ENCODE measurements around the gene NFKBIZ. TPM values are rescaled to one million over a fixed set of nuclear protein-coding genes. Genes with fewer than 3 reads are reported as not detected.
A peak's percentile ranks its signal among the peaks of the same experiment; 100 is the strongest.

The NFKBIZ gene
- 10 to 100 TPM; 76.5 to 81.3 TPM for total RNA-seq

GRCh38 chr3:101848754-101849713 is at the start of gene NFKBIZ:
NFKBIZ (plus strand) TSS chr3:101849514; CDS start chr3:101849629, 115 bp downstream.
- CTCF ChIA-PET, result interaction anchor here (1.0 to 1.9 kb wide), 12 partner anchors 10 to 380 kb away, joined by 3 to 17 read pairs (median 5); partner anchors contain the start of gene CEP97
- peak within 1 kb of the TSS; percentile 100 for H3K27ac Mint-ChIP-seq

GRCh38 chr3:101801174-101801573 is 48.1 kb upstream of the NFKBIZ start:
- POLR2A ChIA-PET, result no interaction called here
- Mint-ChIP-seq H3K36me3 (ENCODE audit: low read depth) (peaks cover 47% of the 10 kb centered on the region), H3K27ac (no peak overlapping the region), H3K4me1 (peaks cover 12% of the 10 kb centered on the region), H3K9me3 (no peaks in the 10 kb centered on the region), H3K4me3 (no peak overlapping the region), H3K27me3 (no peaks in the 10 kb centered on the region)
- no peak for DNase-seq
- CTCF ChIA-PET, result interaction anchor here (2.1 to 12.8 kb wide), 3 partner anchors 22 to 429 kb away, joined by 10 to 136 read pairs (median 25); partner anchors contain the start of gene NXPE3

More at GRCh38 chr3:101848754-101849713, at the start of gene NFKBIZ:
- no peaks in the 10 kb centered on the region for H3K27me3 Mint-ChIP-seq
- H3K9me3 Mint-ChIP-seq, result no peaks in the 10 kb centered on the region
- POLR2A ChIA-PET, result interaction anchor here (0.8 to 13.1 kb wide), 42 partner anchors 8 to 1139 kb away, joined by 3 to 374 read pairs (median 6); partner anchors contain the start of genes CEP97, NXPE3, PCNP and RPL24
- DNase-seq, result peak; percentile 95
- peak within 1 kb of the TSS; percentile 98 for H3K4me3 Mint-ChIP-seq
- H3K36me3 Mint-ChIP-seq (ENCODE audit: low read depth), result peaks cover 57% of the 10 kb centered on the region
- H3K4me1 Mint-ChIP-seq, result peaks cover 44% of the 10 kb centered on the region

GRCh38 chr3:101802179-101802578 is 47.1 kb upstream of the NFKBIZ start:
- H3K27ac Mint-ChIP-seq, result no peak overlapping the region
- H3K27me3 Mint-ChIP-seq, result no peaks in the 10 kb centered on the region
- POLR2A ChIA-PET, result interaction anchor here (0.6 to 2.0 kb wide), 2 partner anchors 136 to 423 kb away, joined by 3 to 5 read pairs; no protein-coding TSS in a partner anchor
- H3K36me3 Mint-ChIP-seq (ENCODE audit: low read depth), result peaks cover 39% of the 10 kb centered on the region
- peaks cover 8% of the 10 kb centered on the region for H3K4me1 Mint-ChIP-seq
- CTCF ChIA-PET, result interaction anchor here (0.8 to 12.8 kb wide), 20 partner anchors 8 to 734 kb away, joined by 3 to 136 read pairs (median 6); partner anchors contain the start of genes NFKBIZ, NXPE3 and RPL24
- no peak for DNase-seq
- no peaks in the 10 kb centered on the region for H3K9me3 Mint-ChIP-seq
- H3K4me3 Mint-ChIP-seq, result no peak overlapping the region

GRCh38 chr3:101803173-101803782 is 46.0 kb upstream of the NFKBIZ start:
- POLR2A ChIA-PET, result interaction anchor here (2.0 kb wide), 1 partner anchor 422 kb away, joined by 5 read pairs; no protein-coding TSS in a partner anchor
- H3K27ac Mint-ChIP-seq, result peak overlapping the region; percentile 15
- CTCF ChIA-PET, result interaction anchor here (0.6 to 12.8 kb wide), 29 partner anchors 9 to 733 kb away, joined by 3 to 136 read pairs (median 5); partner anchors contain the start of genes NFKBIZ, NXPE3 and RPL24

GRCh38 chr3:101803939-101804338 is 45.4 kb upstream of the NFKBIZ start:
- CTCF ChIA-PET, result interaction anchor here (1.2 to 12.8 kb wide), 7 partner anchors 8 to 426 kb away, joined by 3 to 215 read pairs (median 20); no protein-coding TSS in a partner anchor

More at GRCh38 chr3:101803173-101803782, 46.0 kb upstream of the NFKBIZ start:
- peak; percentile 55 for DNase-seq
- peaks cover 16% of the 10 kb centered on the region for H3K4me1 Mint-ChIP-seq
- no peaks in the 10 kb centered on the region for H3K27me3 Mint-ChIP-seq
- H3K36me3 Mint-ChIP-seq (ENCODE audit: low read depth), result peaks cover 39% of the 10 kb centered on the region
- H3K4me3 Mint-ChIP-seq, result no peak overlapping the region
- H3K9me3 Mint-ChIP-seq, result no peaks in the 10 kb centered on the region

GRCh38 chr3:101806491-101806890 is 42.8 kb upstream of the NFKBIZ start:
- no peak for DNase-seq
- POLR2A ChIA-PET, result no interaction called here
- H3K36me3 Mint-ChIP-seq (ENCODE audit: low read depth), result peaks cover 35% of the 10 kb centered on the region
- no peaks in the 10 kb centered on the region for H3K27me3 Mint-ChIP-seq
- peaks cover 44% of the 10 kb centered on the region for H3K4me1 Mint-ChIP-seq
- H3K4me3 Mint-ChIP-seq, result no peak overlapping the region
- CTCF ChIA-PET, result interaction anchor here (0.5 to 12.8 kb wide), 8 partner anchors 8 to 471 kb away, joined by 3 to 215 read pairs (median 4); no protein-coding TSS in a partner anchor
- H3K9me3 Mint-ChIP-seq, result no peaks in the 10 kb centered on the region
- no peak overlapping the region for H3K27ac Mint-ChIP-seq

More at GRCh38 chr3:101803939-101804338, 45.4 kb upstream of the NFKBIZ start:
- Mint-ChIP-seq H3K27me3 (no peaks in the 10 kb centered on the region), H3K4me3 (no peak overlapping the region), H3K27ac (no peak overlapping the region), H3K9me3 (no peaks in the 10 kb centered on the region), H3K36me3 (ENCODE audit: low read depth) (peaks cover 40% of the 10 kb centered on the region), H3K4me1 (peaks cover 21% of the 10 kb centered on the region)
- POLR2A ChIA-PET, result interaction anchor here (1.0 to 2.0 kb wide), 2 partner anchors 46 to 421 kb away, joined by 4 to 5 read pairs; partner anchors contain the start of gene NFKBIZ
- no peak for DNase-seq

GRCh38 chr3:101807888-101808287 is 41.4 kb upstream of the NFKBIZ start:
- ChIA-PET CTCF (interaction anchor here (1.4 to 12.8 kb wide), 5 partner anchors 9 to 728 kb away, joined by 3 to 215 read pairs (median 7); no protein-coding TSS in a partner anchor), POLR2A (interaction anchor here (1.1 to 5.3 kb wide), 3 partner anchors 15 to 417 kb away, joined by 3 to 18 read pairs (median 3); no protein-coding TSS in a partner anchor)
- Mint-ChIP-seq H3K36me3 (ENCODE audit: low read depth) (peaks cover 29% of the 10 kb centered on the region), H3K4me3 (no peak overlapping the region), H3K27ac (no peak overlapping the region), H3K9me3 (no peaks in the 10 kb centered on the region), H3K27me3 (no peaks in the 10 kb centered on the region), H3K4me1 (peaks cover 52% of the 10 kb centered on the region)
- no peak for DNase-seq

- Mint-ChIP-seq H3K27me3 (no peaks in the 10 kb centered on the region), H3K4me3 (no peak overlapping the region), H3K27ac (no peak overlapping the region), H3K9me3 (no peaks in the 10 kb centered on the region), H3K36me3 (ENCODE audit: low read depth) (peaks cover 16% of the 10 kb centered on the region), H3K4me1 (peaks cover 59% of the 10 kb centered on the region)
- ChIA-PET CTCF (interaction anchor here (0.9 to 12.8 kb wide), 5 partner anchors 13 to 421 kb away, joined by 3 to 215 read pairs (median 6); no protein-coding TSS in a partner anchor), POLR2A (interaction anchor here (0.9 to 5.3 kb wide), 4 partner anchors 13 to 416 kb away, joined by 4 to 25 read pairs (median 11); partner anchors contain the start of gene NFKBIZ)
- DNase-seq, result no peak
Measured at GRCh38 chr3:101809178-101810021, 39.9 kb upstream of the NFKBIZ start.

GRCh38 chr3:101810022-101810418 is 39.3 kb upstream of the NFKBIZ start:
- H3K36me3 Mint-ChIP-seq (ENCODE audit: low read depth), result peaks cover 12% of the 10 kb centered on the region
- H3K27ac Mint-ChIP-seq, result no peak overlapping the region
- no peaks in the 10 kb centered on the region for H3K27me3 Mint-ChIP-seq
- no peak overlapping the region for H3K4me3 Mint-ChIP-seq
- ChIA-PET CTCF (interaction anchor here (1.3 to 12.8 kb wide), 4 partner anchors 12 to 420 kb away, joined by 3 to 215 read pairs (median 71); no protein-coding TSS in a partner anchor), POLR2A (interaction anchor here (0.9 to 5.3 kb wide), 4 partner anchors 12 to 415 kb away, joined by 4 to 25 read pairs (median 11); partner anchors contain the start of gene NFKBIZ)
- no peaks in the 10 kb centered on the region for H3K9me3 Mint-ChIP-seq
- no peak for DNase-seq
- H3K4me1 Mint-ChIP-seq, result peaks cover 63% of the 10 kb centered on the region

- no peaks in the 10 kb centered on the region for H3K9me3 Mint-ChIP-seq
- H3K27me3 Mint-ChIP-seq, result no peaks in the 10 kb centered on the region
- peaks cover 65% of the 10 kb centered on the region for H3K4me1 Mint-ChIP-seq
- ChIA-PET POLR2A (interaction anchor here (2.3 to 5.3 kb wide), 3 partner anchors 16 to 413 kb away, joined by 4 to 25 read pairs (median 18); partner anchors contain the start of gene NFKBIZ), CTCF (interaction anchor here (0.7 to 12.8 kb wide), 7 partner anchors 9 to 724 kb away, joined by 3 to 215 read pairs (median 5); partner anchors contain the start of gene ZBTB11)
- H3K27ac Mint-ChIP-seq, result no peak overlapping the region
- no peak for DNase-seq
- H3K4me3 Mint-ChIP-seq, result no peak overlapping the region
- peaks cover 17% of the 10 kb centered on the region for H3K36me3 Mint-ChIP-seq (ENCODE audit: low read depth)
Measured at GRCh38 chr3:101811875-101812274, 37.4 kb upstream of the NFKBIZ start.

GRCh38 chr3:101812895-101813294 is 36.4 kb upstream of the NFKBIZ start:
- POLR2A ChIA-PET, result interaction anchor here (1.0 to 4.5 kb wide), 3 partner anchors 15 to 45 kb away, joined by 3 to 25 read pairs (median 4); partner anchors contain the start of gene NFKBIZ
- DNase-seq, result no peak
- Mint-ChIP-seq H3K27ac (no peak overlapping the region), H3K9me3 (no peaks in the 10 kb centered on the region), H3K4me3 (no peak overlapping the region), H3K4me1 (peaks cover 61% of the 10 kb centered on the region), H3K36me3 (ENCODE audit: low read depth) (peaks cover 23% of the 10 kb centered on the region), H3K27me3 (no peaks in the 10 kb centered on the region)
- CTCF ChIA-PET, result interaction anchor here (0.9 to 12.8 kb wide), 6 partner anchors 10 to 723 kb away, joined by 3 to 215 read pairs (median 12); no protein-coding TSS in a partner anchor
